CD4-positive, alpha-beta T cell (primary cell): Measurements from ENCODE around the gene OSBPL1A. TPM values are rescaled to one million over a fixed set of nuclear protein-coding genes. Genes with fewer than 3 reads are reported as not detected.

Experiments used
- ATAC-seq: fragments of 200-7000 bp; cut with Tn5 transposase; one replicate; pipeline ENCODE4 v1.10.0; 2022; ENCODE audit warnings: mild to moderate bottlenecking; ENCODE audit not compliant: poor library complexity
- CTCF ChIA-PET: fragments of 350-600 bp; sonication (Branson Sonifier 250); formaldehyde crosslinking; loops from one replicate; lab custom pipeline; 2021; ENCODE audit warnings: antibody characterized with exemption, inconsistent platforms; lab: Charles Lee
- POLR2A ChIA-PET: fragments of 350-600 bp; sonication (Branson Sonifier 250); formaldehyde crosslinking; loops from one replicate; lab custom pipeline; 2021; ENCODE audit warnings: antibody characterized with exemption, inconsistent platforms; lab: Charles Lee
- DNase-seq, 14 experiments: peaks; one replicate each; pipeline ENCODE4 v3.0.0-alpha.2; 2013 to 2020; ENCODE audit warnings: mixed read lengths in 2 of 14
- H3K27ac ChIP-seq, 2 donors: one replicate each; pipeline versions ENCODE4 v1.5.1 to v1.7.0; 2013; ENCODE audit warnings: low read length in 2 of 2, low read depth in 1 of 2, mild to moderate bottlenecking in 1 of 2
- H3K27me3 ChIP-seq, 2 experiments: 1 replicate in 1 of 2; 2 replicates in 1 of 2; pipeline versions ENCODE4 v1.6.1 to v1.7.0; 2013; ENCODE audit warnings: low read length in 2 of 2, control low read depth in 1 of 2, mild to moderate bottlenecking in 1 of 2, moderate library complexity in 1 of 2; ENCODE audit not compliant: insufficient read depth in 2 of 2, control insufficient read depth in 1 of 2
- H3K36me3 ChIP-seq: one replicate; pipeline ENCODE4 v1.6.1; 2013; ENCODE audit warnings: low read length, control low read depth; ENCODE audit not compliant: insufficient read depth
- H3K4me1 ChIP-seq: one replicate; pipeline ENCODE4 v1.6.1; 2013; ENCODE audit warnings: low read length, control low read depth; ENCODE audit not compliant: insufficient read depth
- H3K4me3 ChIP-seq: one replicate; pipeline ENCODE4 v1.5.1; 2013; ENCODE audit warnings: mild to moderate bottlenecking, low read length, moderate library complexity
- H3K9me3 ChIP-seq, 2 experiments: 1 replicate in 1 of 2; 2 replicates in 1 of 2; pipeline versions ENCODE4 v1.6.1 to v1.7.0; 2013; ENCODE audit warnings: low read length in 2 of 2, mild to moderate bottlenecking in 2 of 2, control low read depth in 1 of 2, moderate library complexity in 1 of 2; ENCODE audit not compliant: control insufficient read depth in 1 of 2, insufficient read depth in 1 of 2
- H3K27ac Mint-ChIP-seq: one replicate; pipeline ENCODE4 v1.8.0; 2020; ENCODE audit warnings: mixed read lengths
- H3K27me3 Mint-ChIP-seq: one replicate; pipeline ENCODE4 v1.8.0; 2021; ENCODE audit warnings: mixed read lengths
- H3K36me3 Mint-ChIP-seq: one replicate; pipeline ENCODE4 v1.8.0; 2021; ENCODE audit warnings: low read depth, mixed read lengths
- H3K4me1 Mint-ChIP-seq: one replicate; pipeline ENCODE4 v1.8.0; 2021; ENCODE audit warnings: low read depth, mixed read lengths
- H3K4me3 Mint-ChIP-seq: one replicate; pipeline ENCODE4 v1.8.0; 2020; ENCODE audit warnings: mild to moderate bottlenecking, mixed read lengths
- H3K9me3 Mint-ChIP-seq: one replicate; pipeline ENCODE4 v1.8.0; 2020; ENCODE audit warnings: mixed read lengths
- CTCF ChIP-seq: fragments of 200-600 bp; IDR thresholded peaks from one replicate; pipeline ENCODE4 v1.8.0; 2022; ENCODE audit warnings: antibody characterized with exemption, mild to moderate bottlenecking
- intact Hi-C, 2 experiments: fragments of 100-400 bp; cut with DNase I in 1 of 2; cut with micrococcal nuclease in 1 of 2; formaldehyde crosslinking; loops; one replicate each; pipeline versions ENCODE4 v1.15.1 to v1.9.0; 2023 to 2025; cut with DNase I, micrococcal nuclease
- total RNA-seq, 174 experiments: library from RNA in 2 of 174; stranded (reverse) in 2 of 174; gene quantifications; one replicate each; pipeline ENCODE4 v1.2.3 and lab custom pipeline; 2021 to 2026

OSBPL1A gene
- total RNA-seq, 2 experiments from 2014 or later: 2.7 TPM

GRCh38 chr18:24181806-24182205, 215.8 kb downstream of the OSBPL1A start:
- no peaks in the 10 kb centered on the region for H3K27me3 ChIP-seq
- H3K4me3 ChIP-seq: no peak overlapping the region
- H3K36me3 Mint-ChIP-seq: no peaks in the 10 kb centered on the region
- CTCF ChIA-PET: no interaction called here
- intact Hi-C loops: no loop called here
- H3K4me3 Mint-ChIP-seq: no peak overlapping the region
- H3K27ac Mint-ChIP-seq: no peak overlapping the region
- no peaks in the 10 kb centered on the region for H3K4me1 ChIP-seq
- ATAC-seq (no peak), DNase-seq (no peak)
- H3K36me3 ChIP-seq: no peaks in the 10 kb centered on the region
- no peaks in the 10 kb centered on the region for H3K27me3 Mint-ChIP-seq
- H3K4me1 Mint-ChIP-seq: no peaks in the 10 kb centered on the region
- POLR2A ChIA-PET: no interaction called here
- TF ChIP-seq CTCF: no peak
- no peak overlapping the region for H3K27ac ChIP-seq
- no peaks in the 10 kb centered on the region for H3K9me3 Mint-ChIP-seq
- H3K9me3 ChIP-seq: no peaks in the 10 kb centered on the region

GRCh38 chr18:24180048-24180447, 217.6 kb downstream of the OSBPL1A start:
- no peak for TF ChIP-seq CTCF
- H3K36me3 ChIP-seq: no peaks in the 10 kb centered on the region
- H3K9me3 ChIP-seq: no peaks in the 10 kb centered on the region
- Mint-ChIP-seq H3K27me3 (no peaks in the 10 kb centered on the region), H3K36me3 (no peaks in the 10 kb centered on the region), H3K4me1 (no peaks in the 10 kb centered on the region), H3K4me3 (no peak overlapping the region), H3K27ac (no peak overlapping the region), H3K9me3 (no peaks in the 10 kb centered on the region)
- intact Hi-C loops: no loop called here
- CTCF ChIA-PET: interaction anchor here (0.7 kb wide), 1 partner anchor 1042 kb away, joined by 3 read pairs; no protein-coding TSS in a partner anchor
- POLR2A ChIA-PET: no interaction called here
- no peak for ATAC-seq
- no peaks in the 10 kb centered on the region for H3K27me3 ChIP-seq
- H3K27ac ChIP-seq: no peak overlapping the region
- no peak for DNase-seq
- no peaks in the 10 kb centered on the region for H3K4me1 ChIP-seq
- no peak overlapping the region for H3K4me3 ChIP-seq

- ChIA-PET CTCF (no interaction called here), POLR2A (no interaction called here)
- Mint-ChIP-seq H3K9me3 (no peaks in the 10 kb centered on the region), H3K27ac (no peak overlapping the region), H3K4me3 (no peak overlapping the region), H3K27me3 (no peaks in the 10 kb centered on the region), H3K36me3 (no peaks in the 10 kb centered on the region), H3K4me1 (no peaks in the 10 kb centered on the region)
- DNase-seq (no peak), ATAC-seq (no peak)
- Histone ChIP-seq H3K4me1 (no peaks in the 10 kb centered on the region), H3K9me3 (no peaks in the 10 kb centered on the region), H3K27me3 (no peaks in the 10 kb centered on the region), H3K27ac (no peak overlapping the region), H3K4me3 (no peak overlapping the region), H3K36me3 (no peaks in the 10 kb centered on the region)
- no peak for TF ChIP-seq CTCF
- intact Hi-C loops: loop anchor here (2.0 to 5.0 kb wide), 2 partner anchors 310 to 311 kb away; no protein-coding TSS in a partner anchor
Observed at GRCh38 chr18:24177499-24178133, 220.0 kb downstream of the OSBPL1A start.
